ENCODE results near the gene TRPT1. TPM values are rescaled to one million over a fixed set of nuclear protein-coding genes. Genes with fewer than 3 reads are reported as not detected.
A peak's percentile ranks its signal among the peaks of the same experiment; 100 is the strongest.

TRPT1 gene
- polyA plus RNA-seq, 3 donors: 24.8 to 34.6 (median 31.6) TPM

DNA sequence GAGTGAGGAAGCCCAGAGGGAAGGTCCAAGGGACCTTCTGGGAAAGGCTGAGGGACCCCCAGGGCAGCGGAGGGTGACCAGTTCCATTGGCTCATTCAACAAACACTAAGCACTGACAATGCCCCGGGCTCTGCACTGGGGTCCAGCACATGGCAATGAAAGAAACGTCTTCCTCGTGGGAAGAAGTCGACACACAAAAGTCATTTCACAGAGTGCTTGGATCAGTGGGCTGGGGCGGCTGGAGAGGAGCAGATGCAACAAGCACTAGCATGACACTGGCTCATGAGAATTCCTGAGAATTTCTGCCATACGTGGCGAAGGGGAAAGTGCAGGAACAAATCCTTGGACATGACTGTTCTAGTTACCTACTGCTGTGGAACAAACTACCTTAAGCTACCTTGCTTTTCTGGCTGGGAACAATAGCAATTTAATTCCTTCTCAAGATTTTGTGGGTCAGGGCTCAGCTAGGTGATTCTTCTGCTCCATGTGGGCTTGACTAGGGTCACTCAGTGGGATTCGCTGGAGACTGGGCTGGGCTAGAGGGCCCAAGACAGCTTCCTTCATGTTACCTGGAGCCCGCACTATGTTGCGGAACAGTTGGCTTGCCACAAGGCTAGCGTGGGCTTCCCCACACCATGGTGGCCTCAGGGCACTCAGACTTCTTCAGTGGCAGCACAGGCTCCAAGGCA, 46.9 kb downstream of the TRPT1 start:
- intact Hi-C loops (cut with micrococcal nuclease): no loop called here
- Mint-ChIP-seq H3K27ac (peak overlapping the region in 1 of 7 donors; percentile 76), H3K4me1 (peaks cover 41% of the 10 kb centered on the region), H3K36me3 (peaks cover 0 to 3% of the 10 kb centered on the region in 2 donors), H3K27me3 (ENCODE audit: low read depth in 3 of 3) (peaks cover 0 to 6% (median 0%) of the 10 kb centered on the region in 3 donors), H3K4me3 (no peak overlapping the region), H3K9me3 (peaks cover 0 to 1% (median 0%) of the 10 kb centered on the region in 7 donors)
- no peak overlapping the region for H3K4me2 ChIP-seq (replicated peaks; ENCODE audit: extremely low read depth, low read length, poor library complexity, severe bottlenecking)
- no peak overlapping the region for H3K9ac ChIP-seq (ENCODE audit: insufficient read depth, low read length, poor library complexity, severe bottlenecking)
- no peaks in the 10 kb centered on the region for H3K9me3 ChIP-seq (replicated peaks in 1 of 2; ENCODE audit: control insufficient read depth in 1 of 2, insufficient read depth in 1 of 2, low read length in 2 of 2)
- DNase-seq: no peak
- H3K4me1 ChIP-seq (ENCODE audit: control insufficient read depth in 1 of 2, insufficient read depth in 2 of 2, low read length in 2 of 2): peaks cover 21 to 27% of the 10 kb centered on the region in 2 donors
- 93% methylated on average over 12 of the region's 12 CpGs for WGBS (ENCODE audit: insufficient coverage)
- H3K4me3 ChIP-seq (replicated peaks in 1 of 3; ENCODE audit: low read depth in 2 of 3, low read length in 3 of 3): no peak overlapping the region
- no peaks in the 10 kb centered on the region for H4K20me1 ChIP-seq (ENCODE audit: insufficient read depth, low read length)
- H3K27ac ChIP-seq (ENCODE audit: low read depth in 1 of 2, low read length in 2 of 2): no peak overlapping the region
- H2AFZ ChIP-seq (ENCODE audit: insufficient read depth, low read depth, low read length, poor library complexity, severe bottlenecking): no peak overlapping the region
- H3K27me3 ChIP-seq (ENCODE audit: control insufficient read depth in 2 of 2, insufficient read depth in 2 of 2, low read length in 2 of 2): no peaks in the 10 kb centered on the region
- peaks cover 10% of the 10 kb centered on the region for H3K79me2 ChIP-seq (ENCODE audit: insufficient read depth, low read length)
- TF ChIP-seq, protein P1, sequence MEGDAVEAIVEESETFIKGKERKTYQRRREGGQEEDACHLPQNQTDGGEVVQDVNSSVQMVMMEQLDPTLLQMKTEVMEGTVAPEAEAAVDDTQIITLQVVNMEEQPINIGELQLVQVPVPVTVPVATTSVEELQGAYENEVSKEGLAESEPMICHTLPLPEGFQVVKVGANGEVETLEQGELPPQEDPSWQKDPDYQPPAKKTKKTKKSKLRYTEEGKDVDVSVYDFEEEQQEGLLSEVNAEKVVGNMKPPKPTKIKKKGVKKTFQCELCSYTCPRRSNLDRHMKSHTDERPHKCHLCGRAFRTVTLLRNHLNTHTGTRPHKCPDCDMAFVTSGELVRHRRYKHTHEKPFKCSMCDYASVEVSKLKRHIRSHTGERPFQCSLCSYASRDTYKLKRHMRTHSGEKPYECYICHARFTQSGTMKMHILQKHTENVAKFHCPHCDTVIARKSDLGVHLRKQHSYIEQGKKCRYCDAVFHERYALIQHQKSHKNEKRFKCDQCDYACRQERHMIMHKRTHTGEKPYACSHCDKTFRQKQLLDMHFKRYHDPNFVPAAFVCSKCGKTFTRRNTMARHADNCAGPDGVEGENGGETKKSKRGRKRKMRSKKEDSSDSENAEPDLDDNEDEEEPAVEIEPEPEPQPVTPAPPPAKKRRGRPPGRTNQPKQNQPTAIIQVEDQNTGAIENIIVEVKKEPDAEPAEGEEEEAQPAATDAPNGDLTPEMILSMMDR (IDR thresholded peaks at IDR 0.05): no peak
- no peaks in the 10 kb centered on the region for H3K36me3 ChIP-seq (replicated peaks in 1 of 2; ENCODE audit: control insufficient read depth in 1 of 2, insufficient read depth in 2 of 2, low read length in 2 of 2)

DNA sequence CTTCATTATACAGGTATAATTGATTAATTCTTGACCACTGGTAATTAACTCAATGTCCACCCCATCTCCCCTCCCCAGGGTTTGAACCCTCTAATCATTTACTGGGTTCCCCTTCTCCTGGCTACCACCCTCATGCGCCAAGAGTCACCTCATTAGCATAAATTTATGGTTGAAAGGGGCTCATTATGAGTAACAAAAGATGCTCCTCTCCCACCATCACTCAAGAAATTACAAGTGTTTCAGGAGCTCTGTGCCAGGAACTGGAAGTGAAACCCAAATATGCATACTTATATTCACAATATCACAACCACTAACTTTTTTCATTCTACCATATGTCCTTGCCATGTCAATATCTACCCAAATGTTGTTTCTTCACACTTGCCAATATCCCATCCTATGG, 47.8 kb downstream of the TRPT1 start:
- Histone ChIP-seq H3K27me3 (ENCODE audit: control insufficient read depth in 2 of 2, insufficient read depth in 2 of 2, low read length in 2 of 2) (no peaks in the 10 kb centered on the region), H2AFZ (ENCODE audit: insufficient read depth, low read depth, low read length, poor library complexity, severe bottlenecking) (no peak overlapping the region), H3K27ac (ENCODE audit: low read depth in 1 of 2, low read length in 2 of 2) (no peak overlapping the region), H3K4me3 (replicated peaks in 1 of 3; ENCODE audit: low read depth in 2 of 3, low read length in 3 of 3) (no peak overlapping the region), H3K79me2 (ENCODE audit: insufficient read depth, low read length) (peaks cover 1% of the 10 kb centered on the region), H3K9ac (ENCODE audit: insufficient read depth, low read length, poor library complexity, severe bottlenecking) (no peak overlapping the region), H3K9me3 (replicated peaks in 1 of 2; ENCODE audit: control insufficient read depth in 1 of 2, insufficient read depth in 1 of 2, low read length in 2 of 2) (peaks cover 0 to 7% of the 10 kb centered on the region in 2 donors), H3K4me2 (replicated peaks; ENCODE audit: extremely low read depth, low read length, poor library complexity, severe bottlenecking) (no peak overlapping the region), H3K4me1 (ENCODE audit: control insufficient read depth in 1 of 2, insufficient read depth in 2 of 2, low read length in 2 of 2) (peaks cover 12 to 20% of the 10 kb centered on the region in 2 donors), H4K20me1 (ENCODE audit: insufficient read depth, low read length) (no peaks in the 10 kb centered on the region), H3K36me3 (replicated peaks in 1 of 2; ENCODE audit: control insufficient read depth in 1 of 2, insufficient read depth in 2 of 2, low read length in 2 of 2) (no peaks in the 10 kb centered on the region)
- Mint-ChIP-seq H3K36me3 (peaks cover 0 to 3% of the 10 kb centered on the region in 2 donors), H3K27ac (no peak overlapping the region), H3K4me3 (no peak overlapping the region), H3K4me1 (peaks cover 32% of the 10 kb centered on the region), H3K27me3 (ENCODE audit: low read depth in 3 of 3) (peaks cover 0 to 6% (median 0%) of the 10 kb centered on the region in 3 donors), H3K9me3 (peaks cover 0 to 7% (median 3%) of the 10 kb centered on the region in 7 donors)
- TF ChIP-seq, protein P1 (IDR thresholded peaks at IDR 0.05): no peak
- intact Hi-C loops (cut with micrococcal nuclease): no loop called here
- WGBS (ENCODE audit: insufficient coverage): no CpG with 5 or more reads among the region's 1 CpG
- no peak for DNase-seq
